GM19324 (cell line): ENCODE data around the gene DNAJA2.

Experiments
- ATAC-seq: cut with Tn5 transposase; IDR thresholded peaks from one replicate; pipeline ENCODE4 v1.9.1; 2021; ENCODE audit warnings: mild to moderate bottlenecking, moderate library complexity; ENCODE audit not compliant: unreplicated experiment, low FRiP score

The DNAJA2 gene

GRCh38 chr16:46929378-46930332 is 43.8 kb downstream of the DNAJA2 start:
- ATAC-seq = peak; percentile 56

- no peak for ATAC-seq
These were observed 44.7 kb downstream of the DNAJA2 start for GRCh38 chr16:46928811-46929210.

- no peak for ATAC-seq
These were observed 46.2 kb downstream of the DNAJA2 start for GRCh38 chr16:46927273-46927672.

- no peak for ATAC-seq
These were observed 46.8 kb downstream of the DNAJA2 start for GRCh38 chr16:46926470-46927225.

- no peak for ATAC-seq
These were observed 49.1 kb downstream of the DNAJA2 start for GRCh38 chr16:46924402-46924801.

- no peak for ATAC-seq
These were observed 49.8 kb downstream of the DNAJA2 start for GRCh38 chr16:46923513-46924295.

GRCh38 chr16:46922239-46922638 is 51.2 kb downstream of the DNAJA2 start:
- no peak for ATAC-seq

GRCh38 chr16:46920402-46921068 is 52.9 kb downstream of the DNAJA2 start:
- no peak for ATAC-seq

GRCh38 chr16:46918905-46919792 is 54.3 kb downstream of the DNAJA2 start:
- ATAC-seq = peak; percentile 75

GRCh38 chr16:46918400-46918799 is 55.1 kb downstream of the DNAJA2 start:
- no peak for ATAC-seq

- no peak for ATAC-seq
These were observed 56.5 kb downstream of the DNAJA2 start for GRCh38 chr16:46916980-46917379.

GRCh38 chr16:46915483-46916025 is 57.9 kb downstream of the DNAJA2 start:
- ATAC-seq = no peak

- ATAC-seq = no peak
These were observed 58.8 kb downstream of the DNAJA2 start for GRCh38 chr16:46914556-46915201.

- no peak for ATAC-seq
These were observed 61.8 kb downstream of the DNAJA2 start for GRCh38 chr16:46911650-46912049.

GRCh38 chr16:46911038-46911437 is 62.4 kb downstream of the DNAJA2 start:
- peak; percentile 45 for ATAC-seq

GRCh38 chr16:46908540-46909372 is 64.7 kb downstream of the DNAJA2 start:
- ATAC-seq = no peak

- ATAC-seq = no peak
These were observed 66.3 kb downstream of the DNAJA2 start for GRCh38 chr16:46907061-46907774.
